22Rv1 (cell line): ENCODE measurements around the gene TMEM238L.

Source experiments
- H3K27ac ChIP-seq: fragments of 450-650 bp; 2 replicates; pipeline ENCODE4 v1.5.1; 2017
- ZFX ChIP-seq: fragments of 450-650 bp; IDR thresholded peaks from 2 replicates; pipeline ENCODE4 v1.6.1; 2017; ENCODE audit warnings: antibody characterized with exemption, borderline replicate concordance
- TF ChIP-seq, protein P1 (sequence below): fragments of 450-650 bp; IDR thresholded peaks from 2 replicates; pipeline ENCODE4 v1.5.1; 2017; ENCODE audit warnings: mild to moderate bottlenecking

TMEM238L gene

DNA sequence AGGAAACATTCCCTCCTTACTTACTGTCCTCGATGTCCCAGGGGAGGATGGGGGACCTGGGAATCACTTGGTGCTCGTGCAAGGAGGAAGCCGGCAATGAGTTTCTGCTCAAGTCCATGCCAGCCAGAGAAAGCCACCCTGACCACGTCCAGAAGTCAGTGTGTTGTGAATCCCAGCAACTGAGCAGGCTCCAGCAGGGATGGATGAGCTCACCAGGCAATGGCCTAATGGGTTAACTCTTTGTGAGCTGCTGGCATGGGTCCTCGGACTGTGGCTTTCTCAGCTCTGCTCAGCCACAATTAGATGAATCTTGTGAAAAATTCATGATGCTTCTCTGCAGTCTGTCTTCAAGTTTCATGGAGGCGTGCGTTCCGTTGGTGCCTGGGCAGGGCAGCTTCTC lies 34.0 kb upstream of the TMEM238L start, which contains the start of gene PIRT:
PIRT (minus strand) TSS at position 167 of the 400 bp plus-strand sequence. CDS start 12,442 bp downstream, outside the sequence.
- TF ChIP-seq, protein P1, sequence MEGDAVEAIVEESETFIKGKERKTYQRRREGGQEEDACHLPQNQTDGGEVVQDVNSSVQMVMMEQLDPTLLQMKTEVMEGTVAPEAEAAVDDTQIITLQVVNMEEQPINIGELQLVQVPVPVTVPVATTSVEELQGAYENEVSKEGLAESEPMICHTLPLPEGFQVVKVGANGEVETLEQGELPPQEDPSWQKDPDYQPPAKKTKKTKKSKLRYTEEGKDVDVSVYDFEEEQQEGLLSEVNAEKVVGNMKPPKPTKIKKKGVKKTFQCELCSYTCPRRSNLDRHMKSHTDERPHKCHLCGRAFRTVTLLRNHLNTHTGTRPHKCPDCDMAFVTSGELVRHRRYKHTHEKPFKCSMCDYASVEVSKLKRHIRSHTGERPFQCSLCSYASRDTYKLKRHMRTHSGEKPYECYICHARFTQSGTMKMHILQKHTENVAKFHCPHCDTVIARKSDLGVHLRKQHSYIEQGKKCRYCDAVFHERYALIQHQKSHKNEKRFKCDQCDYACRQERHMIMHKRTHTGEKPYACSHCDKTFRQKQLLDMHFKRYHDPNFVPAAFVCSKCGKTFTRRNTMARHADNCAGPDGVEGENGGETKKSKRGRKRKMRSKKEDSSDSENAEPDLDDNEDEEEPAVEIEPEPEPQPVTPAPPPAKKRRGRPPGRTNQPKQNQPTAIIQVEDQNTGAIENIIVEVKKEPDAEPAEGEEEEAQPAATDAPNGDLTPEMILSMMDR = no peak
- TF ChIP-seq ZFX = no peak
- no peak within 1 kb of the TSS for H3K27ac ChIP-seq

DNA sequence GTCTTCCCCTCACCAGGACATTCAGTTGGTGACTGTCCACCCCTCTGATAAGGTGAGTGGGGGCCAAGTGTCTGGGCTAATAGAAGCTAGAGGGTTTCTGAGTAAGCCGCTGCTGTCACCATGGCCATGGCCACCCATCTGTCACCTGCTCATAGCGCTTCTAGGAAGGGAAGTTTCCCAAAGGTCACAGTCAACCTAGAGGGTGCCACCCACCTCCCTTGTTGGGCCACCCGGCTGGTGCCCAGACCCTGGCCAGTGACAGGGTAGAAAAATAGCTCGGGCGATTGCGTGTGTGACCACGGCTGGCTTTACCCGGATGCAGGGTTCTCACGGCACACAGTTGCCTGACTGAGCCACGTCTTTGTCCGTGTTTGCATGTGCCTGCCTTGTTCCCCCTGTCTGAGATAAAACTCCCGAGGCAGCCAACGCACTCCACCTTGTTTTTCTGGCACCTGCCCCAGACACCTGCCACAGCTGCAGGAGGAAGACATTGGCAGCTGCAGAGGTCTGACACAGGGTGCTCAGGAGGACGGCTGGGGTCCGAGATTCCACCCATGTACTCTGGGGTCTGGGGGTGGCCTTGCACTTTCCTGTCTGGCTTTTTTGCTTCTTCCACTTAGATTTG lies 33.2 kb upstream of the TMEM238L start:
- H3K27ac ChIP-seq = no peak overlapping the region
- TF ChIP-seq, protein P1 = no peak

GRCh38 chr17:10836145-10836544 lies 32.2 kb upstream of the TMEM238L start:
- no peak for TF ChIP-seq ZFX
- TF ChIP-seq, protein P1 = no peak
- no peak overlapping the region for H3K27ac ChIP-seq

- H3K27ac ChIP-seq = no peak overlapping the region
- no peak for TF ChIP-seq ZFX
- TF ChIP-seq, protein P1 = no peak
These were observed 27.8 kb upstream of the TMEM238L start for GRCh38 chr17:10831696-10832095.

GRCh38 chr17:10827898-10828552 lies 24.1 kb upstream of the TMEM238L start:
- H3K27ac ChIP-seq = no peak overlapping the region
- TF ChIP-seq, protein P1 = no peak
- TF ChIP-seq ZFX = no peak

- H3K27ac ChIP-seq = no peak overlapping the region
- TF ChIP-seq, protein P1 = no peak
- TF ChIP-seq ZFX = no peak
These were observed 21.0 kb upstream of the TMEM238L start for GRCh38 chr17:10824874-10825273.

DNA sequence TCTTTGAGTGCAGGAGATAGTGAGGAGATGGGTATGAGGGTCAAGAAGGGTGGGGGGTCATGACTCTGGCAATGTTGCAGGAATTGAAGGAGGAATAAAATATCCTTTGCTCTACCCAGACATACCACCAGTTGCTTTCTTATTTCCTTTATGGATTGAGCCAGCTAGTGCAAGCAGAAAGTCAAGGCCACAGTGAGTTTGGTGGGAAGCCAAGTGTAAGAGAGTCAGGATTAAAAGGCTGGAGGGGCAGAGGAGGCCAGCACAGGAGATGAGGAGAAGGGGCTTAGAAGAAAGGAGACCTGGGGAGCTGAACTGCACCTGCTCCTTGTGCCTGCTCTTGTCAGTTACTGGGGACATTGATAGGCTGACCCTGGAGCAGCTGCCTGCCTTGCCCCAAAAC lies 17.9 kb upstream of the TMEM238L start:
- H3K27ac ChIP-seq = no peak overlapping the region
- TF ChIP-seq ZFX = no peak
- TF ChIP-seq, protein P1 = no peak
